ENCODE measurements around the gene MPPED1. TPM values are rescaled to one million over a fixed set of nuclear protein-coding genes. Genes with fewer than 3 reads are reported as not detected.

Gene MPPED1
- total and polyA plus RNA-seq, 2 of the 13 experiments (the other 11 are each of a cell fraction or from before 2014, with no cell fraction given) = 0.77 TPM; not detected in 1

DNA sequence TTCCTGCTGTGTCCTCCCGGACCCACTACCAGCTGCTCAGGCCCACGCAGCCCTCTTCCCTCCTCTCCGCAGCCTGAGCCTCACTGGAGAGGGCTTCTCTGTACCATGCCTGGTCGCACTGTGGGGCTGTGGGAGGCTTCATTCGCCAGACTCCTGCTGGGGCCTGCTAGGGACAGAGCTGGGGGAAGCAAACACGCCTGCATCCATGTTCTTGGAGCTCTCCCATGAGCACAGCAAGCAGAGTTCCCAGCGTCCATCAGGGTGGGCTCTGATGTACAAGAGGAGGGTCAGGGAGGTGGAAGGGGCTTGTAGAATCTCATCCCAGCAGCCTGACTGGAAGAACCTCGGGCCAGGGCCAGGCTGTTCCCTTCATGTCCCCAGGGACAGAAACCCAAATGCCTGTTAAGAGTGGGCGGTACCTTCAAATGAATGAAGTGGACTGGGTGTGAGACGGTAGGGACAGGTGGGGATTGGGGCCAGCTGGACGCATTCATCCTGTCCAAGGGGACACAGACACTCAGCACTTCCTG, 59.9 kb downstream of the MPPED1 start (continued):
- TF ChIP-seq, protein P1, sequence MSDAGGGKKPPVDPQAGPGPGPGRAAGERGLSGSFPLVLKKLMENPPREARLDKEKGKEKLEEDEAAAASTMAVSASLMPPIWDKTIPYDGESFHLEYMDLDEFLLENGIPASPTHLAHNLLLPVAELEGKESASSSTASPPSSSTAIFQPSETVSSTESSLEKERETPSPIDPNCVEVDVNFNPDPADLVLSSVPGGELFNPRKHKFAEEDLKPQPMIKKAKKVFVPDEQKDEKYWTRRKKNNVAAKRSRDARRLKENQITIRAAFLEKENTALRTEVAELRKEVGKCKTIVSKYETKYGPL (CRISPR knock-in tag; IDR thresholded peaks at IDR 0.05) = no peak
- TF ChIP-seq RBFOX2 (IDR thresholded peaks at IDR 0.05; ENCODE audit: low read depth, low read length) (no peak), ZNF550 (CRISPR knock-in tag; IDR thresholded peaks at IDR 0.05; ENCODE audit: borderline replicate concordance) (no peak), NFYC (CRISPR knock-in tag; IDR thresholded peaks at IDR 0.05) (no peak)
- TF ChIP-seq, protein P2, sequence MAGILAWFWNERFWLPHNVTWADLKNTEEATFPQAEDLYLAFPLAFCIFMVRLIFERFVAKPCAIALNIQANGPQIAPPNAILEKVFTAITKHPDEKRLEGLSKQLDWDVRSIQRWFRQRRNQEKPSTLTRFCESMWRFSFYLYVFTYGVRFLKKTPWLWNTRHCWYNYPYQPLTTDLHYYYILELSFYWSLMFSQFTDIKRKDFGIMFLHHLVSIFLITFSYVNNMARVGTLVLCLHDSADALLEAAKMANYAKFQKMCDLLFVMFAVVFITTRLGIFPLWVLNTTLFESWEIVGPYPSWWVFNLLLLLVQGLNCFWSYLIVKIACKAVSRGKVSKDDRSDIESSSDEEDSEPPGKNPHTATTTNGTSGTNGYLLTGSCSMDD (CRISPR knock-in tag; IDR thresholded peaks at IDR 0.05) = no peak

DNA sequence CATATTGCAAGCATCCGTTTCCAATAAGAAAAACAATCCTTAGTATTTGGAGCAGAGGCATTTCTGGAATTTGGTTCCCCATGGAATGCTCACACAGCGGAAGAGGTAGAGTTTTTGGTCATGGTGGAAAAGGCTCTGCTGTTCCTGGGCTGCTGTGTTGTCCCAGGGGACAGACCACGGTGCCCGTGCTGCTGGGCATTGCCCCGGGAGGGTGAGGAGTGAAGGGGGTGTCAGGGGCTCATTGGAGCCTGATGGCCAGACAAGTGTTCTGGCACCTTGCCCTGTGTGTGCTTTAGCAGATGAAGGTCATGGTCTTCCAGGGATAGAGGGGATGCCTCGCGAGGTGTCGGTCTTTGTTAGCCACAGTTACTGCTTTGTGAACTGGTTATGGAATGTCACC, 61.2 kb downstream of the MPPED1 start:
- Histone ChIP-seq H3K4me2 (ENCODE audit: low read depth, low read length) (no peak overlapping the region), H3K4me3 (replicated peaks in 1 of 3; ENCODE audit: insufficient read depth in 1 of 3, low read depth in 2 of 3, low read length in 3 of 3) (no peak overlapping the region), H3K27ac (ENCODE audit: extremely low read length, insufficient read depth, low read length) (no peak overlapping the region), H2AFZ (ENCODE audit: low read length) (no peak overlapping the region), H3K9me3 (ENCODE audit: low read length) (no peaks in the 10 kb centered on the region), H3K36me3 (replicated peaks in 1 of 2; ENCODE audit: control insufficient read depth in 1 of 2, insufficient read depth in 2 of 2, low read length in 2 of 2) (no peaks in the 10 kb centered on the region), H3K27me3 (ENCODE audit: control insufficient read depth in 1 of 2, insufficient read depth in 2 of 2, low read length in 2 of 2) (no peaks in the 10 kb centered on the region; a peak in 1 of 5 replicates), H3K79me2 (ENCODE audit: insufficient read depth, low read length) (no peaks in the 10 kb centered on the region), H4K20me1 (ENCODE audit: insufficient read depth, low read length) (no peaks in the 10 kb centered on the region), H3K9ac (ENCODE audit: insufficient read depth, low read depth, low read length) (no peak overlapping the region), H3K4me1 (ENCODE audit: insufficient read depth, low read length) (peaks cover 23% of the 10 kb centered on the region)
- no TSS peak for BruUV-seq (replicated peaks)
- ATAC-seq (no peak), FAIRE-seq (no peak), DNase-seq (ENCODE audit: low spot score) (no peak)
- in situ Hi-C loops (cut with HindIII; ENCODE audit: extremely low pct_ligation_motif_present, low pct_unique_long_range_greater_than_20kb) = no loop called here
- intact Hi-C loops (cut with micrococcal nuclease; ENCODE audit: unreplicated experiment) = no loop called here
- 46% methylated on average over 6 of the region's 8 CpGs for WGBS (ENCODE audit: low lambda C conversion rate)
- ChIA-PET CTCF (ENCODE audit: low intra/inter-chr PET ratio, low total read pairs) (no interaction called here), POLR2A (no interaction called here)
- TF ChIP-seq ZNF460 (CRISPR knock-in tag; IDR thresholded peaks at IDR 0.05; ENCODE audit: borderline replicate concordance) = no peak
- TF ChIP-seq NFE2 (CRISPR knock-in tag; IDR thresholded peaks at IDR 0.05) = no peak
- TF ChIP-seq MTF1 (CRISPR knock-in tag; IDR thresholded peaks at IDR 0.05) = no peak
- TF ChIP-seq ZFP62 (CRISPR knock-in tag; IDR thresholded peaks at IDR 0.05) = no peak
- TF ChIP-seq, protein P3, sequence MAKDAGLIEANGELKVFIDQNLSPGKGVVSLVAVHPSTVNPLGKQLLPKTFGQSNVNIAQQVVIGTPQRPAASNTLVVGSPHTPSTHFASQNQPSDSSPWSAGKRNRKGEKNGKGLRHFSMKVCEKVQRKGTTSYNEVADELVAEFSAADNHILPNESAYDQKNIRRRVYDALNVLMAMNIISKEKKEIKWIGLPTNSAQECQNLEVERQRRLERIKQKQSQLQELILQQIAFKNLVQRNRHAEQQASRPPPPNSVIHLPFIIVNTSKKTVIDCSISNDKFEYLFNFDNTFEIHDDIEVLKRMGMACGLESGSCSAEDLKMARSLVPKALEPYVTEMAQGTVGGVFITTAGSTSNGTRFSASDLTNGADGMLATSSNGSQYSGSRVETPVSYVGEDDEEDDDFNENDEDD (CRISPR knock-in tag; IDR thresholded peaks at IDR 0.05; ENCODE audit: borderline replicate concordance) = no peak
- no peak for TF ChIP-seq ZNF775 (CRISPR knock-in tag; IDR thresholded peaks at IDR 0.05; ENCODE audit: borderline replicate concordance)
- TF ChIP-seq TMF1 (CRISPR knock-in tag; IDR thresholded peaks at IDR 0.05; ENCODE audit: low read depth) = no peak
- no peak for TF ChIP-seq TBL1XR1 (IDR thresholded peaks at IDR 0.05; ENCODE audit: borderline replicate concordance, low read length, partially characterized antibody)
- TF ChIP-seq MED1 (CRISPR knock-in tag; IDR thresholded peaks at IDR 0.05) = no peak
